Liver (tissue), 9 donors: ENCODE results near the gene INSM1. TPM values are rescaled to one million over a fixed set of nuclear protein-coding genes. Genes with fewer than 3 reads are reported as not detected.

Source experiments
- DNase-seq: peaks from one replicate; pipeline ENCODE4 v3.0.0-alpha.2; 2017; ENCODE audit warnings: low spot score
- H3K27ac ChIP-seq, 2 donors: one replicate each; pipeline ENCODE4 v1.7.0; 2013; ENCODE audit warnings: inconsistent platforms in 2 of 2, low read length in 2 of 2, control low read depth in 1 of 2, low read depth in 1 of 2, mild to moderate bottlenecking in 1 of 2
- H3K27me3 ChIP-seq, 4 donors: one replicate each; pipeline versions ENCODE4 v1.6.1 to v1.7.0; 2013; ENCODE audit warnings: low read length in 3 of 4, inconsistent platforms in 1 of 4, mild to moderate bottlenecking in 1 of 4, moderate library complexity in 1 of 4; ENCODE audit not compliant: control insufficient read depth in 4 of 4, insufficient read depth in 4 of 4
- H3K36me3 ChIP-seq, 4 donors: one replicate each; pipeline versions ENCODE4 v1.6.1 to v1.7.0; 2013; ENCODE audit warnings: low read length in 3 of 4, mild to moderate bottlenecking in 3 of 4, low read depth in 1 of 4, moderate library complexity in 1 of 4; ENCODE audit not compliant: control insufficient read depth in 4 of 4, insufficient read depth in 3 of 4
- H3K4me1 ChIP-seq, 4 donors: one replicate each; pipeline versions ENCODE4 v1.6.1 to v1.7.0; 2013; ENCODE audit warnings: low read length in 3 of 4, mild to moderate bottlenecking in 3 of 4, moderate library complexity in 1 of 4; ENCODE audit not compliant: control insufficient read depth in 4 of 4, insufficient read depth in 4 of 4
- H3K4me3 ChIP-seq, 3 donors: one replicate each; pipeline versions ENCODE4 v1.6.1 to v1.7.0; 2013; ENCODE audit warnings: low read length in 3 of 3, control low read depth in 1 of 3, low read depth in 1 of 3, mild to moderate bottlenecking in 1 of 3
- H3K9ac ChIP-seq, 2 donors: one replicate each; pipeline ENCODE4 v1.7.0; 2013; ENCODE audit warnings: low read length in 2 of 2, mild to moderate bottlenecking in 2 of 2, moderate library complexity in 2 of 2, control low read depth in 1 of 2, low read depth in 1 of 2
- H3K9me3 ChIP-seq, 4 donors: one replicate each; pipeline versions ENCODE4 v1.6.1 to v1.7.0; 2013; ENCODE audit warnings: low read length in 3 of 4; ENCODE audit not compliant: control insufficient read depth in 4 of 4
- EGR1 ChIP-seq, 2 donors: IDR thresholded peaks; 2 replicates each; pipeline ENCODE4 v1.6.1; 2016 to 2018; ENCODE audit warnings: antibody characterized with exemption in 2 of 2, low read depth in 2 of 2
- FOXA1 ChIP-seq: IDR thresholded peaks from 2 replicates; pipeline ENCODE4 v1.6.1; 2016; ENCODE audit warnings: antibody characterized with exemption
- FOXA2 ChIP-seq: IDR thresholded peaks from 2 replicates; pipeline ENCODE4 v1.6.1; 2016; ENCODE audit warnings: antibody characterized with exemption
- GABPA ChIP-seq, 2 donors: IDR thresholded peaks in 1 of 2; conservative IDR thresholded peaks in 1 of 2; 2 replicates each; pipeline ENCODE4 v1.6.1; 2016; ENCODE audit warnings: antibody characterized with exemption in 2 of 2, mild to moderate bottlenecking in 1 of 2, moderate library complexity in 1 of 2
- HNF4A ChIP-seq, 2 donors: conservative IDR thresholded peaks; 2 replicates each; pipeline ENCODE4 v1.6.1; 2016; ENCODE audit warnings: antibody characterized with exemption in 2 of 2, mild to moderate bottlenecking in 2 of 2
- HNF4G ChIP-seq: IDR thresholded peaks from 2 replicates; pipeline ENCODE4 v1.6.1; 2016; ENCODE audit warnings: antibody characterized with exemption
- JUND ChIP-seq, 2 donors: IDR thresholded peaks; 2 replicates each; pipeline ENCODE4 v1.6.1; 2016; ENCODE audit warnings: antibody characterized with exemption in 2 of 2
- NR2F2 ChIP-seq: IDR thresholded peaks from 2 replicates; pipeline ENCODE4 v1.6.1; 2016; ENCODE audit warnings: antibody characterized with exemption
- RAD21 ChIP-seq, 2 donors: IDR thresholded peaks; 2 replicates each; pipeline ENCODE4 v1.6.1; 2016; ENCODE audit warnings: antibody characterized with exemption in 2 of 2, mild to moderate bottlenecking in 2 of 2
- RXRA ChIP-seq, 2 donors: IDR thresholded peaks; 2 replicates each; pipeline ENCODE4 v1.6.1; 2017 to 2018; ENCODE audit warnings: antibody characterized with exemption in 2 of 2, mild to moderate bottlenecking in 1 of 2
- SP1 ChIP-seq: IDR thresholded peaks from 2 replicates; pipeline ENCODE4 v1.6.1; 2018; ENCODE audit warnings: antibody characterized with exemption, mild to moderate bottlenecking
- TAF1 ChIP-seq: conservative IDR thresholded peaks from 2 replicates; pipeline ENCODE4 v1.6.1; 2016; ENCODE audit warnings: antibody characterized with exemption, mild to moderate bottlenecking
- YY1 ChIP-seq: IDR thresholded peaks from 2 replicates; pipeline ENCODE4 v1.6.1; 2016; ENCODE audit warnings: antibody characterized with exemption, mild to moderate bottlenecking
- WGBS: extraction: QIAGEN DNeasy Blood & Tissue Kit; methylation state at CpG from one replicate; pipeline ENCODE4 v1.1.7; 2013; 5-methylcytosine and 5-hydroxymethylcytosine counted together
- polyA plus RNA-seq, 2 donors: library from polyadenylated mRNA; stranded (reverse) in 1 of 2; unstranded in 1 of 2; fragments of 200-250 nt in 1 of 2; fragments of >200 nt in 1 of 2; fragmentation: Nextera tagmentation in 1 of 2; extraction: Ambion mirVana in 1 of 2; gene quantifications; one replicate each; pipeline versions ENCODE4 v1.2.1 to v1.2.3, GENCODE V29; 2013 to 2015
- total RNA-seq, 2 donors: library from RNA; depleted of rRNA; stranded (reverse); fragments of >200 nt; gene quantifications; one replicate each; pipeline ENCODE4 v1.2.3, GENCODE V29; 2014
- TF ChIP-seq, protein P1 (sequence below): IDR thresholded peaks from 2 replicates; pipeline ENCODE4 v1.6.1; 2016; ENCODE audit warnings: antibody characterized with exemption
- TF ChIP-seq, protein P2 (sequence below): IDR thresholded peaks from 2 replicates; pipeline ENCODE4 v1.6.1; 2016; ENCODE audit warnings: antibody characterized with exemption
- TF ChIP-seq, protein P3 (sequence below): IDR thresholded peaks from 2 replicates; pipeline ENCODE4 v1.6.1; 2016; ENCODE audit warnings: antibody characterized with exemption
- TF ChIP-seq, protein P4 (sequence below): IDR thresholded peaks from 2 replicates; pipeline ENCODE4 v1.6.1; 2016; ENCODE audit warnings: antibody characterized with exemption, mild to moderate bottlenecking
- donor health status: healthy.
- donor health status: healthy.
- donor health status: healthy.
- donor health status: healthy.
- donor health status: healthy.

INSM1 gene
- total and polyA plus RNA-seq, 4 donors: not detected

DNA sequence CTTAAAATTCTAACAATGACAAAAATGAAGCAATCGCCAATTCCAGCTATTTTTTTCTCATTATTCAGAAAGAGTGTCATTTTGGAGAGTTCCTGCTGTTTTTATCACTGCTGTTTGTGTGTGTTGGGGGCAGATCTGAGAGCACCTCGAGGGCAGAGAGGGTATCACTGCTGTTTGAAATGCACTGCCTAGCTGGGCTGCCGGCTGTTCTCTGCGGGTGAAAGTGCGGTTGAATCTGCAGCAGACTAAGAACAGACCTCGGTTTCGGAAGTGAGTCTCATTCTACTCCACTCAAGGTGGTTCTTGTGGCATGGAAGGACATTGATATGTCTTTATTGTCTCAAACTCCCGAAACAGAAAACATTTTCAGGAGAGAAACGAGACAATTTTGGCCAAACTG is 18.3 kb downstream of the INSM1 start (continued):
- TF ChIP-seq, protein P1, sequence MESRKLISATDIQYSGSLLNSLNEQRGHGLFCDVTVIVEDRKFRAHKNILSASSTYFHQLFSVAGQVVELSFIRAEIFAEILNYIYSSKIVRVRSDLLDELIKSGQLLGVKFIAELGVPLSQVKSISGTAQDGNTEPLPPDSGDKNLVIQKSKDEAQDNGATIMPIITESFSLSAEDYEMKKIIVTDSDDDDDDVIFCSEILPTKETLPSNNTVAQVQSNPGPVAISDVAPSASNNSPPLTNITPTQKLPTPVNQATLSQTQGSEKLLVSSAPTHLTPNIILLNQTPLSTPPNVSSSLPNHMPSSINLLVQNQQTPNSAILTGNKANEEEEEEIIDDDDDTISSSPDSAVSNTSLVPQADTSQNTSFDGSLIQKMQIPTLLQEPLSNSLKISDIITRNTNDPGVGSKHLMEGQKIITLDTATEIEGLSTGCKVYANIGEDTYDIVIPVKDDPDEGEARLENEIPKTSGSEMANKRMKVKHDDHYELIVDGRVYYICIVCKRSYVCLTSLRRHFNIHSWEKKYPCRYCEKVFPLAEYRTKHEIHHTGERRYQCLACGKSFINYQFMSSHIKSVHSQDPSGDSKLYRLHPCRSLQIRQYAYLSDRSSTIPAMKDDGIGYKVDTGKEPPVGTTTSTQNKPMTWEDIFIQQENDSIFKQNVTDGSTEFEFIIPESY: no peak
- TF ChIP-seq, protein P2, sequence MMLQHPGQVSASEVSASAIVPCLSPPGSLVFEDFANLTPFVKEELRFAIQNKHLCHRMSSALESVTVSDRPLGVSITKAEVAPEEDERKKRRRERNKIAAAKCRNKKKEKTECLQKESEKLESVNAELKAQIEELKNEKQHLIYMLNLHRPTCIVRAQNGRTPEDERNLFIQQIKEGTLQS: no peak
- TF ChIP-seq EGR1 (IDR thresholded peaks at IDR 0.05; ENCODE audit: low read depth in 2 of 2) (no peak), RXRA (IDR thresholded peaks at IDR 0.05) (no peak), TAF1 (no peak), YY1 (no peak), HNF4G (no peak)
- TF ChIP-seq, protein P3, sequence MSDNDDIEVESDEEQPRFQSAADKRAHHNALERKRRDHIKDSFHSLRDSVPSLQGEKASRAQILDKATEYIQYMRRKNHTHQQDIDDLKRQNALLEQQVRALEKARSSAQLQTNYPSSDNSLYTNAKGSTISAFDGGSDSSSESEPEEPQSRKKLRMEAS: no peak

DNA sequence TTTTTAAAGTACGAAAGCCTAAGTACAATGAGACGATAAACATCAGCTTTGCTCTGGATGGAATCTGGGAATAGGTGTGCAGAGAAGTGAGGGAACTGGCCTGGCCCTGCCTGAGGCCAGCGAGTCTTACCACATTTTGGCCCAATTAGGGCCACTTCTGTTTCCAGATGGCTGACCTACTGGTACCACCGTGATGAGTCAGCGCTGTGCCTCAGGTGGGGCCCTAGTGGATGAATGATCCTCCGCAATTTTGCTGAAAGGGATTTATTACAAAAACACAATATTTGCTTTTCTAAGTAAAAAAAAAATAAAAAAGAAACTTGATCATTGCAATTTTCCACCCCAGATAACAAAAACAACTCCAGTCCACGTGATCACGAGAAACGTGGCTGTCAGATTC is 22.5 kb downstream of the INSM1 start:
- Histone ChIP-seq H3K27me3 (no peaks in the 10 kb centered on the region), H3K36me3 (peaks cover 4 to 45% (median 18%) of the 10 kb centered on the region in 4 donors), H3K27ac (no peak overlapping the region), H3K4me1 (no peaks in the 10 kb centered on the region), H3K9ac (no peak overlapping the region), H3K4me3 (no peak overlapping the region), H3K9me3 (no peaks in the 10 kb centered on the region)
- TF ChIP-seq, protein P1: no peak
- TF ChIP-seq, protein P3: no peak
- TF ChIP-seq RXRA (IDR thresholded peaks at IDR 0.05) (no peak), GABPA (IDR thresholded peaks at IDR 0.05 in 1 of 2, conservative IDR thresholded peaks at IDR 0.05 in 1 of 2) (no peak), JUND (IDR thresholded peaks at IDR 0.05) (no peak), TAF1 (no peak), FOXA1 (no peak), EGR1 (IDR thresholded peaks at IDR 0.05; ENCODE audit: low read depth in 2 of 2) (no peak), RAD21 (IDR thresholded peaks at IDR 0.05) (no peak), HNF4A (conservative IDR thresholded peaks at IDR 0.05) (no peak), SP1 (no peak), FOXA2 (no peak), NR2F2 (no peak), HNF4G (no peak)
- TF ChIP-seq, protein P4, sequence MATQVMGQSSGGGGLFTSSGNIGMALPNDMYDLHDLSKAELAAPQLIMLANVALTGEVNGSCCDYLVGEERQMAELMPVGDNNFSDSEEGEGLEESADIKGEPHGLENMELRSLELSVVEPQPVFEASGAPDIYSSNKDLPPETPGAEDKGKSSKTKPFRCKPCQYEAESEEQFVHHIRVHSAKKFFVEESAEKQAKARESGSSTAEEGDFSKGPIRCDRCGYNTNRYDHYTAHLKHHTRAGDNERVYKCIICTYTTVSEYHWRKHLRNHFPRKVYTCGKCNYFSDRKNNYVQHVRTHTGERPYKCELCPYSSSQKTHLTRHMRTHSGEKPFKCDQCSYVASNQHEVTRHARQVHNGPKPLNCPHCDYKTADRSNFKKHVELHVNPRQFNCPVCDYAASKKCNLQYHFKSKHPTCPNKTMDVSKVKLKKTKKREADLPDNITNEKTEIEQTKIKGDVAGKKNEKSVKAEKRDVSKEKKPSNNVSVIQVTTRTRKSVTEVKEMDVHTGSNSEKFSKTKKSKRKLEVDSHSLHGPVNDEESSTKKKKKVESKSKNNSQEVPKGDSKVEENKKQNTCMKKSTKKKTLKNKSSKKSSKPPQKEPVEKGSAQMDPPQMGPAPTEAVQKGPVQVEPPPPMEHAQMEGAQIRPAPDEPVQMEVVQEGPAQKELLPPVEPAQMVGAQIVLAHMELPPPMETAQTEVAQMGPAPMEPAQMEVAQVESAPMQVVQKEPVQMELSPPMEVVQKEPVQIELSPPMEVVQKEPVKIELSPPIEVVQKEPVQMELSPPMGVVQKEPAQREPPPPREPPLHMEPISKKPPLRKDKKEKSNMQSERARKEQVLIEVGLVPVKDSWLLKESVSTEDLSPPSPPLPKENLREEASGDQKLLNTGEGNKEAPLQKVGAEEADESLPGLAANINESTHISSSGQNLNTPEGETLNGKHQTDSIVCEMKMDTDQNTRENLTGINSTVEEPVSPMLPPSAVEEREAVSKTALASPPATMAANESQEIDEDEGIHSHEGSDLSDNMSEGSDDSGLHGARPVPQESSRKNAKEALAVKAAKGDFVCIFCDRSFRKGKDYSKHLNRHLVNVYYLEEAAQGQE: no peak
- TF ChIP-seq, protein P2: no peak
- DNase-seq: no peak
- 97% methylated on average over 9 of the region's 9 CpGs for WGBS
